ENCODE results near the gene YY1. TPM values are rescaled to one million over a fixed set of nuclear protein-coding genes. Genes with fewer than 3 reads are reported as not detected.

Gene YY1
- total and polyA plus RNA-seq, 2 of the 8 experiments (the other 6 are each of a cell fraction or from before 2014, with no cell fraction given): 26.4 to 106 TPM

- no peak for TF ChIP-seq MAFK (IDR thresholded peaks at IDR 0.05; ENCODE audit: low read depth, low read length)
Measured at GRCh38 chr14:100285021-100285912, 46.3 kb downstream of the YY1 start (continued).
